GM12878 (cell line): ENCODE measurements around the gene INSIG1.

Experiments
- CBFB ChIP-seq: IDR thresholded peaks from 2 replicates; pipeline ENCODE4 v1.6.1; 2016; ENCODE audit warnings: antibody characterized with exemption, low read depth
- CTCF ChIP-seq, 3 experiments: IDR thresholded peaks in 2 of 3; conservative IDR thresholded peaks in 1 of 3; 2 replicates each; pipeline ENCODE4 v1.5.1; 2011; ENCODE audit warnings: low read depth in 3 of 3, low read length in 3 of 3, mild to moderate bottlenecking in 3 of 3, control low read depth in 2 of 3, moderate library complexity in 2 of 3, inconsistent platforms in 1 of 3, mixed read lengths in 1 of 3; ENCODE audit not compliant: control insufficient read depth in 2 of 3, insufficient read depth in 1 of 3; ENCODE audit errors: extremely low read depth in 1 of 3
- EP300 ChIP-seq, 2 experiments: fragments of 150-350 bp in 1 of 2; IDR thresholded peaks; 2 replicates each; pipeline ENCODE4 v1.6.1; 2011 to 2012; ENCODE audit warnings: low read depth in 2 of 2, low read length in 2 of 2, borderline replicate concordance in 1 of 2, improper control_type of control experiment in 1 of 2, inconsistent platforms in 1 of 2; ENCODE audit not compliant: control insufficient read depth in 1 of 2
- EZH2 ChIP-seq: IDR thresholded peaks from 2 replicates; pipeline ENCODE4 v1.6.1; 2012; ENCODE audit warnings: low read depth, mild to moderate bottlenecking, control low read depth, inconsistent platforms, low read length, borderline replicate concordance; ENCODE audit not compliant: control insufficient read depth
- GABPA ChIP-seq: IDR thresholded peaks from 2 replicates; pipeline ENCODE4 v1.6.1; 2014; ENCODE audit warnings: antibody characterized with exemption, low read depth, mild to moderate bottlenecking, inconsistent platforms
- HCFC1 ChIP-seq: fragments of 150-350 bp; IDR thresholded peaks from 2 replicates; pipeline ENCODE4 v1.6.1; 2014; ENCODE audit warnings: low read length
- HDGF ChIP-seq: fragments of 450-650 bp; IDR thresholded peaks from 2 replicates; pipeline ENCODE4 v1.6.1; 2016; ENCODE audit warnings: antibody characterized with exemption
- POLR2AphosphoS5 ChIP-seq: IDR thresholded peaks from 2 replicates; pipeline ENCODE4 v1.6.1; 2011; ENCODE audit warnings: mild to moderate bottlenecking, low read length, inconsistent platforms
- TARDBP ChIP-seq: IDR thresholded peaks from 2 replicates; pipeline ENCODE4 v1.6.1; 2016; ENCODE audit warnings: borderline replicate concordance
- YY1 ChIP-seq: IDR thresholded peaks from 2 replicates; pipeline ENCODE4 v1.6.1; 2011; ENCODE audit warnings: low read depth, mild to moderate bottlenecking, low read length
- ZZZ3 ChIP-seq: IDR thresholded peaks from 2 replicates; pipeline ENCODE4 v1.6.1; 2011; ENCODE audit warnings: low read depth; ENCODE audit not compliant: control insufficient read depth, insufficient read length
- TF ChIP-seq, protein P1 (sequence below): fragments of 450-650 bp; formaldehyde crosslinking; IDR thresholded peaks from 2 replicates; pipeline ENCODE4 v1.4.0; 2022; ENCODE audit warnings: mild to moderate bottlenecking, moderate library complexity

DNA sequence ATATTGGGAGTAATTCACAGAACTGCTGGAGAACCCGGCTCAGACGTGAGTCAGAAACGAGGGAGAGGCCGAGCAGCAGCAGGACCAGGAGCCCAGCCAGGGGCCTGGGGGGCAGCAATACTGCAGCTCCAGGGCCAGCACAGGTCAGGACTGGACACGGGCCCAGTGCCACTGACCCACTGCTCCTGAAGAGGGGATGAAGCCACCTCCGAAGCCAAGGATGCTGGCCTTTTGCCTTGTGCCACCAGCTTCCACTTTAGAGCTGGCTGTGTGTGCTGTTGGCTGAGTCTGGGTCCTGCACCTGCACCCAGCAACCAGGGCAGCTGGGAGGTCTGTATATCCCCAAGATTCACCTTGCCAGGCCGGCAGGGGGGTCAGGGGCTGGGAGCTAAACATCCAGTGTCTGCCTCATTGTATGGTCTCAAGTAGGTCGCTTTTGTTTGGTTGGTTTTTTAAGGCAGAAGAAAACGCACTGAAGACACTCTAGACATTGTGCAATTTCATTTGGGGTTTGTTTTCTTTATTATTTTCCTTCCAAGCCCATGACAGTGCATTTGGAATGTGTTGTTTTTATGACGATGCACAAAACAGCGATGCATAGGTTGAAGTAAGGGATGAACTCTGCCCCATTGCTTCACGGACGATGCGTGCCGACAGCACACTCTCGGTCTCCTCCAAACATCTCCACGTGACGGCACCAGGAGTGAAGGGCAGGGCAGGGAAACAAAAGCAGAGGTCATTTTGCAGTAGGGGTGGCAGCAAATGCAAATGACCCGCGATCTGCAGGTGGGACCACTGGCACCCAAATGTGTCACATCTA, 27.7 kb upstream of the INSIG1 start:
- TF ChIP-seq CBFB (no peak), EP300 (IDR thresholded peaks at IDR 0.05; ENCODE audit: borderline replicate concordance in 1 of 2, control insufficient read depth in 1 of 2, low read depth in 2 of 2, low read length in 2 of 2) (no peak), TARDBP (no peak), GABPA (no peak), YY1 (no peak), CTCF (IDR thresholded peaks at IDR 0.05 in 2 of 3, conservative IDR thresholded peaks at IDR 0.05 in 1 of 3; ENCODE audit: control insufficient read depth in 2 of 3, extremely low read depth in 1 of 3, insufficient read depth in 1 of 3, low read depth in 3 of 3, low read length in 3 of 3) (no peak), EZH2 (no peak), POLR2AphosphoS5 (no peak), ZZZ3 (no peak), HCFC1 (no peak), HDGF (no peak)
- TF ChIP-seq, protein P1, sequence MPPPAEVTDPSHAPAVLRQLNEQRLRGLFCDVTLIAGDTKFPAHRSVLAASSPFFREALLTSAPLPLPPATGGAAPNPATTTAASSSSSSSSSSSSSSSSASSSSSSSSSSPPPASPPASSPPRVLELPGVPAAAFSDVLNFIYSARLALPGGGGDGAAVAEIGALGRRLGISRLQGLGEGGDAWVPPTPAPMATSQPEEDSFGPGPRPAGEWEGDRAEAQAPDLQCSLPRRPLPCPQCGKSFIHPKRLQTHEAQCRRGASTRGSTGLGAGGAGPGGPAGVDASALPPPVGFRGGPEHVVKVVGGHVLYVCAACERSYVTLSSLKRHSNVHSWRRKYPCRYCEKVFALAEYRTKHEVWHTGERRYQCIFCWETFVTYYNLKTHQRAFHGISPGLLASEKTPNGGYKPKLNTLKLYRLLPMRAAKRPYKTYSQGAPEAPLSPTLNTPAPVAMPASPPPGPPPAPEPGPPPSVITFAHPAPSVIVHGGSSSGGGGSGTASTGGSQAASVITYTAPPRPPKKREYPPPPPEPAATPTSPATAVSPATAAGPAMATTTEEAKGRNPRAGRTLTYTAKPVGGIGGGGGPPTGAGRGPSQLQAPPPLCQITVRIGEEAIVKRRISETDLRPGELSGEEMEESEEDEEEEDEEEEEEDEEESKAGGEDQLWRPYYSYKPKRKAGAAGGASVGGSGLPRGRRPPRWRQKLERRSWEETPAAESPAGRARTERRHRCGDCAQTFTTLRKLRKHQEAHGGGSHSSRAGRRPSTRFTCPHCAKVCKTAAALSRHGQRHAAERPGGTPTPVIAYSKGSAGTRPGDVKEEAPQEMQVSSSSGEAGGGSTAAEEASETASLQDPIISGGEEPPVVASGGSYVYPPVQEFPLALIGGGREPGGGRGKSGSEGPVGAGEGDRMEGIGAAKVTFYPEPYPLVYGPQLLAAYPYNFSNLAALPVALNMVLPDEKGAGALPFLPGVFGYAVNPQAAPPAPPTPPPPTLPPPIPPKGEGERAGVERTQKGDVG (CRISPR knock-in tag) = no peak
